ENCODE measurements around the gene SPEM2.

SPEM2 gene

GRCh38 chr17:7423679-7424078 is 1.7 kb upstream of the SPEM2 start:
- DNase-seq = no peak

GRCh38 chr17:7425756-7426155 is 340 bp downstream of the SPEM2 start:
- no peak for DNase-seq

- DNase-seq = no peak
Measured at GRCh38 chr17:7426203-7426863, 917 bp downstream of the SPEM2 start.

- DNase-seq = no peak
Measured at GRCh38 chr17:7426896-7427489, 1.6 kb downstream of the SPEM2 start.

- no peak for DNase-seq
Measured at GRCh38 chr17:7427549-7427948, 2.1 kb downstream of the SPEM2 start.

GRCh38 chr17:7428557-7428956 is 3.1 kb downstream of the SPEM2 start, which contains the start of gene SPEM3:
Gene SPEM3 (plus strand): TSS chr17:7428857. CDS start chr17:7428903, 46 bp downstream.
- no peak for DNase-seq

- no peak for DNase-seq
Measured at GRCh38 chr17:7429722-7430121, 4.3 kb downstream of the SPEM2 start.

- DNase-seq = no peak
Measured at GRCh38 chr17:7431231-7431630, 5.8 kb downstream of the SPEM2 start.

- DNase-seq = no peak
Measured at GRCh38 chr17:7432296-7432695, 6.9 kb downstream of the SPEM2 start.

- peak; percentile 19 for DNase-seq
Measured at GRCh38 chr17:7435676-7436555, 10.5 kb downstream of the SPEM2 start.

- DNase-seq = peak; percentile 86
Measured at GRCh38 chr17:7436556-7437368, 11.3 kb downstream of the SPEM2 start.

GRCh38 chr17:7437369-7437863 is 12.0 kb downstream of the SPEM2 start:
- no peak for DNase-seq

- DNase-seq = peak; percentile 59
Measured at GRCh38 chr17:7437950-7438614, 12.7 kb downstream of the SPEM2 start.

- DNase-seq = no peak
Measured at GRCh38 chr17:7438656-7439460, 13.4 kb downstream of the SPEM2 start.

- no peak for DNase-seq
Measured at GRCh38 chr17:7439462-7440112, 14.2 kb downstream of the SPEM2 start, which contains the start of gene FGF11. Gene FGF11 (plus strand): TSS chr17:7439512. CDS start chr17:7439621, 109 bp downstream.

- DNase-seq = peak; percentile 59
Measured at GRCh38 chr17:7440113-7440833, 14.9 kb downstream of the SPEM2 start.

GRCh38 chr17:7440834-7441195 is 15.4 kb downstream of the SPEM2 start:
- DNase-seq = peak; percentile 59

GRCh38 chr17:7441266-7441665 is 15.8 kb downstream of the SPEM2 start:
- DNase-seq = no peak

GRCh38 chr17:7442142-7442541 is 16.7 kb downstream of the SPEM2 start:
- DNase-seq = no peak
